HG03457 (cell line): ENCODE measurements around the gene DHX30.
A peak's percentile ranks its signal among the peaks of the same experiment; 100 is the strongest.
"Not testable (repeated sequence)": the region's sequence is repeated elsewhere in the genome, so short reads cannot be mapped to it uniquely, and the experiment has no call there.

Experiments used
- ATAC-seq: cut with Tn5 transposase; IDR thresholded peaks from one replicate; pipeline ENCODE4 v1.9.1; 2021; ENCODE audit warnings: moderate number of reproducible peaks; ENCODE audit not compliant: unreplicated experiment

The DHX30 gene

GRCh38 chr3:47802734-47803479 is at the start of gene DHX30:
Gene DHX30 (plus strand): TSS chr3:47803138. CDS start chr3:47810684, 7,546 bp downstream.
- peak; percentile 70 for ATAC-seq

DNA sequence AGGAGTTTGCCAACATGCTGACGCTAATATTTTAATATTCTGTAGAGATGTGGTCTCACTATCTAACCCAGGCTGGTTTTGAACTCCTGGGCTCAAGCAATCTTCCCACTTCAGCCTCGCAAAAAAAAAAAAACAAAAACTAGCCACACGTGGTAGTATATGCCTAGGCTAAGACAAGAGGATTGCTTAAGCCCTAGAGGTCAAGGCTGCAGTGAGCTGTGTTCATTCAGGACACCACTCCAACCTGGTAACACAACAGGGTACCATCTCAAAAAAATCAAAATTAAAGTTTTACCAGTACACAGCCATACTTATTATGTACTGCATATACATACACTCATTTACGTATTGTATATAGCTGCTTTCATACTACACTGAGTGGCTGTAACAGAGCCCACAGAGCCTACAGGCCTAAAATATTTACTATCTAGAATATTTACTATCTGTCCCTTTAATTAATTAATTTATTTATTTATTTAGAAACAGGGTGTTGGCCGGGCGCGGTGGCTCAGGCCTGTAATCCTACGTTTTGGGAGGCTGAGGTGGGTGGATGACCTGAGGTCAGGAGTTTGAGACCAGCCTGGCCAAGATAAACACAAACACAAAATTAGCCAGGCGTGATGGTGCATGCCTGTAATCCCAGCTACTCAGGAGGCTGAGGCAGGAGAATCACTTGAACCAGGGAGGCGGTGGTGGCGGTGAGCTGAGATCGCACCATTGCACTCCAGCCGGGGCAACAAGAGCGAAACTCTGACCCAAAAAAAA is 44.5 kb upstream of the DHX30 start:
- ATAC-seq = no peak

DNA sequence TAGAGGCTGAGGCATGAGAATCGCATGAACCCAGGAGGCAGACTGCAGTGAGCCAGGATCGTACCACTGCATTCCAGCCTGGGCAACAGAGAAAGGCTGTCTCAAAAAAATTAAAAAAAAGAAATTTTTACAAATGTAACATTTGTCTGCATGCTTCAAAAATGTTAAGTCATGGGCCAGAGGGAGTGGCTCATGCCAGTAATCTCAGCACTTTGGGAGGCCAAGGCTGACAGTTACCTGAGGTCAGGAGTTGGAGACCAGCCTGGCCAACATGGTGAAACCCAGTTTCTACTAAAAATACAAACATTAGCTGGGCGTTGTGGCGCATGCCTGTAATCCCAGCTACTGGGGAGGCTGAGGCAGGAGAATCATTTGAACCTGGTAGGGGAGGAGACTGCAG is 42.7 kb upstream of the DHX30 start:
- not testable (repeated sequence) for ATAC-seq

DNA sequence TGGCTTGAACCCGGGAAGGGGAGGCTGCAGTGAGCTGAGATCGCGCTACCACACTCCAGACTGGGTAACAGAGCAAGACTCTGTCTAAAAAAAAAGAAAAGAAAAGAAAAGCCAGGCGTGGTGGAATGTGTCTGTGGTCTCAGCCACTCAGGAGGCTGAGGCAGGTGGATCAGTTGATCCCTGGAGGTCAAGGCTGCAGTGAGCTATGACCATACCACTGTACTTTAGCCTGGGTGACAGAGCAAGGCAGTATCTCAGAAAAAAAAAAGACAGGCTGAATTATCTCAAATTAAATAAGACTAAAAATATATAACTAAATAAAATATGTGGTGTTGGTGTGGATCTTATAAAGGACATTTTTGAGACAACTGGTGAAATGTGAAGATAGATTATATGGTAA is 41.9 kb upstream of the DHX30 start:
- ATAC-seq = no peak

DNA sequence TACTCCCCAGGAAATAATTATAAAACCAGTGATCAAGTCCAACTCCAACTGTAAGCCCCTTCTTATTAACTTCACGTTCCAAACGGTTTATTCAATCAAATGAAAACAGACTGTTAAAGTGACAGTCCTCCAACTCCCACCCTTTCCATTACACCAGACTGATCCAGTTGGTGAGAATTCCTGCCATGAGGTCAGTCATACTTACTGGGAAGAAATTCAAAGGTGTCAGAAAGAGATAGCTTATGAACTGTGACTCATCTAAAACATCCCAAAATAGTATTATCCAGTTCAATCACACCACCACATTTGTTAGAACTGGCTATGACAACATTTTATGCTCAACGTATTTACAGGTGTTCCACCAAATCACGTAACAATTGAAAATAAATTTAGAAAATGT is 40.7 kb upstream of the DHX30 start:
- ATAC-seq = no peak

DNA sequence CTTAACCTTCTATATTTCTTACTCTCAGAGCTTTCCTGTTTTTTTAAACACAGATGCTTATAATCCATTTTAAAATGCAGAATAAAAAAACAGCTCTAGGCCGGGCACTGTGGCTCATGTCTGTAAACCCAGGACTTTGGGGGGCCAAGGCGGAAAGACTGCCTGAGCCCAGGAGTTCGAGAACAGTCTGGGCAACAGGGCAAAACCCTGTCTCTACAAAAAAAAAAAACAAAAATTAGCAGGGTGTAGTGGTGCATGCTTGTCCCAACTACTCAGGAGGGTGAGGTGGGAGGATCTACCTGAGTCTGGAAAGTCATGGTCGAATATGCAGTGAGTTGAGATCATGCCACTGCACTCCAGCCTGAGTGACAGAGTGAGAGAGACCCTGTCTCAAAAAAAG is 36.8 kb upstream of the DHX30 start:
- ATAC-seq = no peak

- no peak for ATAC-seq
Observed at GRCh38 chr3:47772047-47772446, 30.9 kb upstream of the DHX30 start.

DNA sequence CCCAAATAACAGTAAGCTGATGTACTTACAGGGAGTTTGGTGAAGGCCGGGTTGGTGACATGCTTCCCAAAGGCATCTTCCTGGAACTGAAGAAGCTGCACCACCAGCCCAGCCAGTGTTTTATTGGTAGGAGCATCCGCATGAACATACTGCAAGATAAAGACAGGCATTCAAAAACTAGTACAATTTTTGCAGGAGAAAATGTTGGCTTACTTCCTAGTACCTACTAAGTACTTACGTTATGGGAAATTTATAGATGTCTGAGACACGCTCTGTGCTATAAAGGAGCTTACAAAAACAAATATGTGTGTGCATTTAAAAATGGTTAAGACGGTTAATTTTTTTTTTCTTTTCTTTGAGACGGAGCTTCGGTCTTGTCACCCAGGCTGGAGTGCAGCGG is 30.1 kb upstream of the DHX30 start:
- no peak for ATAC-seq

DNA sequence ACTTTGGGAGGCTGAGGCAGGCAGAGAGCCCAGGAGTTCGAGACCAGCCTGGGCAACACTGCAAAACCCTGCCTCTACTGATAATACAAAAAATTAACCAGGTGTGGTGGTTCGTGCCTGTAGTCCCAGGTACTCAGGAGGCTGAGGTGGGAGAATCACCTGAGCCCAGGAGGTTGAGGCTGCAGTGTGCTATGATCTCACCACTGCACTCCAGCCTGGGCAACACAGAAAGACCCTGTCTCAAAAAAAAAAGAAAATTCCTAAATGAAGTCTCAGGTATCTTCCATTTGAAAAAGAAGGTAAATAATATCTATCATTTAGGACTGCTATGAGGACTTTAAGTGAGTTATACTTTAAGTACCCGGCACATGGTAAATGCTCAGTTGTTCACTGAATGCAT is 24.2 kb upstream of the DHX30 start:
- ATAC-seq = no peak

DNA sequence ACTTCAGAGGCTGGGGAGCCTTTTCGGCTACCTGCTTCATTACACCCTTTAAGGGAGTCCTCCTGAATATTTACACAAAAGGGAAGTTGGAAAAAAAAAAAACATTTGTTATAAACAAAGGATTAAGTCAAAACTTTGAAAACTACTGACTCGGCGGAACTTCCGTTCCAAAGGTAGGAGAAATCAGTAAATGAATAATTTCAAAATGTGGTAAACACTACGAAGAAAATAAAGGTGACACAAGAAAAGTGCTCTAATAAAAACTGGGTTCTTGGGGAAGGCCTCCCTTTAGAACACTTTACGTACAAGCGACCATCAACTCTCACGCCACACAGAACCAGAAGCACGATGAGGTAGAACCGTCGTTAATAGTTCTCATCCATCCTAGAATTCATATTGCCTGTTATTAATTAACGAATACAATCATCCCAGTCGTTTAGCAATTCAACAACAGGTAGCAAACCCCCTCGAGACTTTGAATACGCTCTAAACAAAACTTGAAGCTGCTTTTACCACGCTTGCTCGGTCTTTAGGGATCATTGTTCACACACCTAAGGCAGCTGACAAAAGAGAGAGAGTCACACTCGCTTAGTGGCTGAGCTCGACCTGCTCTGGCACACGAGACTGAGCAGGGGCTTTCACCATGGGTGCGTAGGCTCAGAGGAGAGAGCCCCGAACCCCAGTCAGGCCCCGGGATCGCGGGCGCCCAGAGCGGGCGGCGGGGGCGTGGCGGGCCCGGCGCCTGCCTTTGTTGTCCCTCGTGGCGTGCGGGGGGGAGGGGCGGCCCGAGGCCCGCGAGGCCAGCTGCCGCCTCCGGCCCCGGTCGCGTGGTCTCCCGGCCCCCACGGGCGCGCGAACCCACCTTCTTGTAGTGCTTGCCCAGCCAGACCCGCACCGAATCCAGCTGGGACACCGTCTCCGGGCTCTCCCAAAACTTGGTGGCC is 21.9 kb upstream of the DHX30 start:
- peak; percentile 25 for ATAC-seq

DNA sequence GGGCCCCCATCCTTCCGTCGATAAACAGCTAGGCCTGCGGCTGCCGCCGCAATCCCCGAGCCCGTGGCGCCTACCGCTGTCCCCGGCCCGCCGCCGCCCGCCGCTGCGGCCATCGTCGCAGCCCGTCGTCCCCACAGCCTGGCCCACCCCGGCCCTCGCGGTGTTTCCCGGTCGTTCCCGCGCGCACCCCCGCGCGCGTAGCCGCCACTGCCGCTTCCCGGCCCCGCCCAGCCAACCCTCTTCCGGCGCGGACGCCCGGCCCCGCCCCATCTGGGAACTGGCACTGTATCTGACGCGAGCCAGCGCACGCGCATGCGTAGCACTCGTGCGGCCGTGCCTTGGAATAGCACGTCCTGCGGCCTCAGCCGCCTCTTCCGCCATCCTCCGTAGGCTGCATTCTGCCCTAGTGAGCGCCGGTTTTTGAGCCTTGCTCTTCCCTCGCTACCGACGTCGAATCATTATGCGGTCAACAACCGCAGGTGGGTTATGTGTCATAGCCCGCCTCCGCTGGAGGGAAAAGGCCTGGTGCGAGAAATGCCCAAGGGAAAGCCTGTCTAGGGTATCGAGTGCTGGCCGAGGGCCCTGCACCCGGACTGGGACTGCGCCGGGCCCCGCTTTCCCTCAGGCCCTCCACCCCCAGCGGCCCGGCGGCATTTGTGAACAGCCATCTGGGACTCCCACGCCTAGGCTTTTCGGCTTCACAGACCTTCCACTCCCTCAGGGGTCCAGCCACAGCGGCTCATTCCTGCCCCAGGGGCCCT is 21.1 kb upstream of the DHX30 start, which contains the start of gene SMARCC1:
Gene SMARCC1 (minus strand): TSS at position 209 of the 761 bp plus-strand sequence. CDS start 96 bp downstream, at position 113.
- peak; percentile 66 for ATAC-seq

DNA sequence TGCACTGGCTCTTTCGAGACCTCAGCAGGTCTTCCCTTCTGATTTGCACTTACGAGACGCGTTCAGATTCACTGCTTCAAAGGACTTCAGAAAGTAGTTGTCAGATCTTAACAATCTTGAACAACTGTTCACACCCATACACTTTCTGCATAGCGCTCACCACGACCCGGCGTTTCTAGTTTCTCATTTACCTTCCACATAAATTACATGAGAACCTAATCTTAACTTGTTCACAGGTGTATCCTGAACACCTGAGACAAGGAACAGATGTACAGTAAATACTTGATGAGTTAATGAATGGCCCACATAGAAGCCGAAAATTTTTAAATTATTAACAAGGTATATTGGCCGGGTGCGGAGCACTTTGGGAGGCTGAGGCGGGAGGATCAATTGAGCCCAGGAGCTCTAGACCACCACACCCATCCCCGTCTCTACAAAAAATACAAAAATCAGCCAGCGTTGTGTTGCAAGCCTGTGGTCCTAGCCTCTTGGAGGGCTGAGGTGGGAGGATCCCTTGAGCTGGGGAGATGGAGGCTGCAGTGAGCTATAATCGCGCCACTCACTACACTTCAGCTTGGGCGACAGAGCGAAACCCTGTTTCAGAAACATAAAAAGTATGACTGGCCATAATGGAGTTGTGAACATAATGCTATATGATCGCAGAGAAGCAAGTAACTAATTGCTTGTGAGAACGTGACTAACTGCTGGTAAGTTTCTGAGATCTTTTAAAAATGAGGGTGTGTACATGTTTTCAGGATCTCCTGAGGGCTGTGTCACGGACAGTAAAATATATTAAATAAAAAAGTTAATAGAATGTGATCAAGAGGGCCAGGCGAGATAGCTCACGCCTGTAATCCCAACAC is 20.3 kb upstream of the DHX30 start:
- no peak for ATAC-seq

DNA sequence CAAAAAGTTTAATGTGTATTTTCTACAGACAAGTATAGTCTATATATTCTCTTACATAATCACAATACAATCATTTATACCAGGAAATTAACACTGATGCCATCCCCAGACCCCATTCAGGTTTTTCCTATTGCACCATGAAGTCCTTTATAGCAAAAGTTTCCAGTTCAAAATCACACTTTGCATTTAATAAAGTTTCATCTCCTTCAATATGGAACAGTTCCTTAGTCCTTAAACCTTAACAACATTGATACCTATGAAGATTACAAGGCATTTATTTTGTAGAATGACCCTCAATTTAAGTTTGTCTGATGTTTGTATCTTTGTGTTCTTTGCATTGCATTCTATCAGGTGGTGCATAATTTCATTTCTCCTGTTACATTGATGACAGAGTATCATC is 19.3 kb upstream of the DHX30 start:
- ATAC-seq = no peak

DNA sequence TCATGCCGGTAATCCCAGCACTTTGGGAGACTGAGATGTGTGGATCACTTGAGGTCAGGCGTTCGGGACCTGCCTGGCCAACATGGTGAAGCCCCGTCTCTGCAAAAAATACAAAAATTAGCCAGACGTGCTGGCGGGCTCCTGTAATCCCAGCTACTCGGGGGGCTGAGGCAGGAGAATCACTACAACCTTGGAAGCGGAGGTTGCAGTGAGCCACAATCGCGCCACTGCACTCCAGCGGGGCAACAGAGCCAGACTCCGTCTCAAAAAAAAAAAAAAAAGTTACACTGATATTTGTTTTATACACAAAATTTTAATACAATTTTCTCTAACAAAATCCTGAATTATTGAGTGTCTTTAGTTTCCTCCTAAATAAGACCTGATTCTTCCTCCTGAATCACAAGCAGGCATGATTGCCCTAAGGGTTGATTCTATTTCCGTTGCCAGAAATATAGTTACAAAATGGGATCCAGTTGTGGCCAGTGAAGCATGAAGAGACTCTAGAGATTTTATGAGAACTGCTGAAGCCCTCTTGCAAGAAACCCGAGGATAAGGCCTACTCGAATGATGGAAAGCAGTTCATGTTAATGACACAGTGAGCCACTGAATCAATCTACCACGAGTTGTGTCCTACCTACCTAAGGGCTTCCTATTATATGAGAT is 11.6 kb upstream of the DHX30 start:
- ATAC-seq = no peak

GRCh38 chr3:47792699-47793098 is 10.2 kb upstream of the DHX30 start:
- no peak for ATAC-seq

GRCh38 chr3:47794544-47794943 is 8.4 kb upstream of the DHX30 start:
- no peak for ATAC-seq

DNA sequence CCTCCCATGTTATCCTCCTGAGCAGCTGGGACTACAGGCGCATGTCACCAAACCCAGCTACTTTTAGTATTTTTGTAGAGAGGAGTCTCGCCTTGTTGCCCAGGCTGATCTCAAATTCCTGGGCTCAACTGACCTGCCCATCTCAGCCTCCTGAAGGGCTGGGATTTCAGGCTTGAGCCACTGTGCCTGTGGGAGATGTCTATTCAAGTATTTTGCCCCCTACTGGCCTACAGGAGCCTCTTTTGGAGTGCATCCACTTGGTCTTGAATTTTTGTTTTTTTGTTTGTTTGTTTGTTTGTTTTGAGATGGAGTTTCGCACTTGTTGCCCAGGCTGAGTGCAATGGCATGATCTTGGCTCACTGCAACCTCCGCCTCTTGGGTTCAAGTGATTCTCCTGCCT is 3.2 kb upstream of the DHX30 start:
- ATAC-seq = no peak

DNA sequence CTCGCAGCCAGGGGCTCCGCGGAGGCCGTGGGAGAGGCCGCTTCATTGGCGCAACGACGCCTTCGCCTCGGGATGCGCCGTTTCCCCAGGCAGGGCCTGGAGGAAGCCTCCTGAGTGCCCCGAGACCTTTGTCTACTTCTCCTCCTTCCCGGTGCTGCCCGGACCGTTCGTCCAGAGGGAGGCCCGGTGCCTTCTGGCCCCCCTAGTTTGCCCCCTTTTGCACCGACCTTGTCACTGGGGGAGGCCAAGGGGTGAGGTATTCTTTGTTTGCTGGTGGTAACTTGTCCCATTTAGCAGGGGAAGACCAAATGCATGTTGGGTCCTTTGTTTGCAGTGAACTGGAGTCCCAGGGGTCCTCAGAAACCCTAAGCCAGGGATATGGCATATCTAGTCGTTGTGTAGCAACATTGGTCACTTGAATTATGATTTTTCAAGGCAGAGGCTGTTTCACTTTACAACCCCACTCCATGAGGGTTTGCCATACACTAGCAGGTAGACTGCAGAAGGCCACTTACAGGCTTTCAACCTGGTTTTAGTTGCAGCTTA is 615 bp downstream of the DHX30 start:
- ATAC-seq = peak; percentile 20

DNA sequence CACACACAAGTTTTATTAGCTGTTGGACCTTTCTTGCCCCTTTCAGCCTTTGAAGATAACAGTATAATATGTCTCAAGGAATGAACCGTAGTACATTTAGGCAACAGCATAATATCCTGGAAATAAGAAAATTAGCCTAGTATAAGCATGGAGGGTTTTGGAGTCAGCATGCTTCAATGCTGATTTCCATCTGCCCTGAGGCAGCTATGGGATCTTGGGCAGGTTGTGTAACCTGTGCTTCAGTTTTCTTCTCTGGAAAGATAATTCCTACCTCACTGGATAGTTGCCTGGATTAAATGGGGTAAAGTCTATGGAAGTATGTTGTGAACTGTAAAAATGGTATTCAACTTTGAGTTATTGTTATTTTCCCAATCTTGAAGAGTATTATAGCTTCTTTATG is 1.6 kb downstream of the DHX30 start:
- no peak for ATAC-seq
